Kidney epithelial cell (primary cell): ENCODE data around the gene SPTLC1. TPM values are rescaled to one million over a fixed set of nuclear protein-coding genes. Genes with fewer than 3 reads are reported as not detected.

Experiments
- DNase-seq: peaks from one replicate; pipeline ENCODE4 v3.0.0-alpha.2; 2010; ENCODE audit warnings: low read depth
- H3K27me3 ChIP-seq: 2 replicates; pipeline ENCODE4 v1.6.0; 2011; ENCODE audit warnings: low read length; ENCODE audit not compliant: control insufficient read depth, insufficient read depth
- H3K36me3 ChIP-seq: 2 replicates; pipeline ENCODE4 v1.5.1; 2011; ENCODE audit warnings: low read length; ENCODE audit not compliant: control insufficient read depth, insufficient read depth
- H3K4me3 ChIP-seq: 2 replicates; pipeline ENCODE4 v1.5.1; 2011; ENCODE audit warnings: low read depth, mild to moderate bottlenecking, control low read depth, low read length
- total RNA-seq: library from RNA; depleted of rRNA; stranded (reverse); fragments of >200 nt; gene quantifications from 2 replicates; pipeline ENCODE4 v1.2.3, GENCODE V29; 2015
- TF ChIP-seq, protein P1 (sequence below): IDR thresholded peaks from 2 replicates; pipeline ENCODE4 v1.5.1; 2011; ENCODE audit warnings: mild to moderate bottlenecking, moderate library complexity, low read length, control low read depth, inconsistent platforms; ENCODE audit not compliant: insufficient read depth, poor library complexity, severe bottlenecking

SPTLC1 gene
- total RNA-seq, 1 donor from 2014 or later = 103 TPM

DNA sequence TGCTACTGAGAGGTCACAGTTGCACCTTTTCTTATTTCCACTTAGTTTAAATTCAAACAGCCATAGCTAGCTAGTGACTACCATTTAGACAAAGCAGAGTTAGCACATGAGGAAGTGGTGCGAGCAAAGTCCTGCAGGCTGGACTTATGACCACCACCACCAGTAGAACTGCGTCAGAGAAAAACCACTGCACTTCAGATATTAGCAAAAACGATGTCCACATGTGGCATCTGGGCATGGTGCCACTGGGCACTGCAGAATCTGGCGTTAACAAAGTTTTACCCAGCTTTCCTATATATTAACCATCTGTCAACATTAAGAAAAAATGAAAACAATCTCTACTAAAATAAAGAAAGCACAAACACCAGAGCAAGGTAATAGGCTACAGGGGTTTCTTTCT is 80.1 kb downstream of the SPTLC1 start:
- Histone ChIP-seq H3K4me3 (no peak overlapping the region), H3K27me3 (no peaks in the 10 kb centered on the region), H3K36me3 (no peaks in the 10 kb centered on the region)
- TF ChIP-seq, protein P1, sequence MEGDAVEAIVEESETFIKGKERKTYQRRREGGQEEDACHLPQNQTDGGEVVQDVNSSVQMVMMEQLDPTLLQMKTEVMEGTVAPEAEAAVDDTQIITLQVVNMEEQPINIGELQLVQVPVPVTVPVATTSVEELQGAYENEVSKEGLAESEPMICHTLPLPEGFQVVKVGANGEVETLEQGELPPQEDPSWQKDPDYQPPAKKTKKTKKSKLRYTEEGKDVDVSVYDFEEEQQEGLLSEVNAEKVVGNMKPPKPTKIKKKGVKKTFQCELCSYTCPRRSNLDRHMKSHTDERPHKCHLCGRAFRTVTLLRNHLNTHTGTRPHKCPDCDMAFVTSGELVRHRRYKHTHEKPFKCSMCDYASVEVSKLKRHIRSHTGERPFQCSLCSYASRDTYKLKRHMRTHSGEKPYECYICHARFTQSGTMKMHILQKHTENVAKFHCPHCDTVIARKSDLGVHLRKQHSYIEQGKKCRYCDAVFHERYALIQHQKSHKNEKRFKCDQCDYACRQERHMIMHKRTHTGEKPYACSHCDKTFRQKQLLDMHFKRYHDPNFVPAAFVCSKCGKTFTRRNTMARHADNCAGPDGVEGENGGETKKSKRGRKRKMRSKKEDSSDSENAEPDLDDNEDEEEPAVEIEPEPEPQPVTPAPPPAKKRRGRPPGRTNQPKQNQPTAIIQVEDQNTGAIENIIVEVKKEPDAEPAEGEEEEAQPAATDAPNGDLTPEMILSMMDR = no peak
- no peak for DNase-seq

DNA sequence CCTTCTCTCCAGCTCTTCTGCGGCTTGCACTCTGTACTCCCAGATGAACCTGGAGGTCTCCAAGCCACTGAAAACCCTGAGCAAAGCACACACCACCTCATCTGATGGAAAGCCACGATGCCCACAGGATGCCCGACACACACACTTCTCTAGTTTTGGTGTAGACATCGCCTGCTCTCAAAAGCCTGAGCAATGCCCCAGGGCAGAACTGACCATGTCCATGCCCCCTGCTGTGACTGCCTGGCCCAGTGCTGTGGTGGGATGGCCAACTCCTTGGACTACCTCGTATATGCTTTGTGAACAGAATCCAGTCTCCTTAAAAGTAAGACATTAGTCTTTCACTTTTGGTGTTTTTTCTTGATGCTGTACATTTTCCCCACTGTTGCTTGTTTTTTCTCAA is 81.2 kb downstream of the SPTLC1 start:
- Histone ChIP-seq H3K27me3 (no peaks in the 10 kb centered on the region), H3K36me3 (no peaks in the 10 kb centered on the region), H3K4me3 (no peak overlapping the region)
- TF ChIP-seq, protein P1 = no peak
- DNase-seq = no peak

DNA sequence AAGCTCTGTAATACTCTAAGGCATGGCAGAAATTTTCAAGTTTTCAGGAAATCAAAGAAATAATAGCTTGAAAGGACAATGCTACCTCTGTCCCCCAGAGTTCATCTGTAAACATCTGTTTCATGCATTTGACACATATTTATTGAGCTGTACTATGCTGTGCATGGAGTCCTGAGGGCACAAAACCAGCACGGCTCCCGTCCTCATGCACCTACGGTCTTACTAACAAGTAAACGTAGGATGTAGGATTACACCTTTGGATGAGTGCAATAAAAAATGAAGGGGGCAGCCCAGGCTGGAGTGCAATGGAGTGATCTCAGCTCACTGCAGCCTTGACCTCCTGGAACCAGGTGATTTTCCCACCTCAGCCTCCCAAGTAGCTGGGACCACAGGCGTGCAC is 81.9 kb downstream of the SPTLC1 start:
- TF ChIP-seq, protein P1 = no peak
- Histone ChIP-seq H3K4me3 (no peak overlapping the region), H3K27me3 (no peaks in the 10 kb centered on the region), H3K36me3 (no peaks in the 10 kb centered on the region)
- DNase-seq = no peak

DNA sequence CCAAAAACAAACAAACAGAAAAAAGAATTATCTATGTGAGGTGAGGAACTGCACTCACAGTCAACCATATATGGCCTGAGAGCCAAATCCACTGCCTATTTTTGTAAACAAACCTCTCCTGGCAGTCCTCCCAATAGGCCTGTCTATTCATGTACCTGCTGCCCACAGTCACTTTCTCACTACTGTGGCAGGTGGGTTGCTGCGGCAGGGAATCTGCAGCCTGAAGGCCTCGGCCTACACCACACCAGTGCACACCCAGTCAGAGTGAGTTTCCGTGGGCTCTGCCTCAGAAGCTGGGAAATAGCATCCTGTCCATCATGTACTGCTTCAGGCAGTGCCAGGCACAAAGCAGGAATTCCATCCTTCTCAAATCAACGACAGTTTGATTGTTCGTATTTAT is 82.3 kb downstream of the SPTLC1 start:
- TF ChIP-seq, protein P1 = no peak
- DNase-seq = no peak
- no peaks in the 10 kb centered on the region for H3K36me3 ChIP-seq

DNA sequence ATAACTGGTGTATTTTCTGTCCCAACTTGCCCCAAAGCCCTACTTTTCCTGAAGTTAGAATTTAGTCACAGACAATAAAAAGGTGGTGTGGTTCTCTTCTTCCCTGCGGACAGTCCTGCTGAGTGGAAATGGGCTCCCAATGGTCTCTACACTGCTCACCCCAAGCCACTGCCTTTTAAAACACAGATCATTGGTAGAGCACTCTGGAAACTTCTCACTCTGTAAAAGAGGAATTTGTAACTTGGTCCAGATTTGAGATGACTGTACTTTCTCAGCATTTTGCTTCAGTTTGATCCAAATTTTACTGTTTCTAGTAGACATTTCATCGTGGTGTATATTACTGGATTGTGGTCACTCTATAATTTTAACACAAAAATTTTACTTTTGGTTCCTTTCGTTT is 84.8 kb downstream of the SPTLC1 start:
- no peak for DNase-seq
- no peaks in the 10 kb centered on the region for H3K36me3 ChIP-seq
- TF ChIP-seq, protein P1 = no peak
- H3K4me3 ChIP-seq = no peak overlapping the region
- H3K27me3 ChIP-seq = no peaks in the 10 kb centered on the region

More for the DNA sequence above, 82.3 kb downstream of the SPTLC1 start:
- Histone ChIP-seq H3K4me3 (no peak overlapping the region), H3K27me3 (no peaks in the 10 kb centered on the region)

DNA sequence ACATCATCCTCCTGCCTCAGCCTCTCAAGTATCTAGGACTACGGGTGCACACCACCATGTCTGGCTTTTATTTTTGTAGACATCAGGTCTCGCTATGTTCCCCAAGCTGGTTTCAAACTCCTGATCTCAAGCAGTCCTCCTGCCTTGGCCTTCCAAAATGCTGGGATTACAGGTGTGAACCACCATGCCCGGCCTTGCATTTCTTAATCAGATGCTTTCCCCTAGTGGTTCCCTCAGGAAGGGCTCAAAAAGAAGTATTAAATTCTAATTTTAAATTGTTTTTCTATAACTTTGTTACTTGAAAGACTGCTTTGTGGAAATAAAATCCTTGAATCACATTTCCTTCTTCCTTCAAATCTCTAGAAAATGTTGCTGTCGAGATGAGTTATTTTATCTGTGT is 85.7 kb downstream of the SPTLC1 start:
- Histone ChIP-seq H3K4me3 (no peak overlapping the region), H3K36me3 (no peaks in the 10 kb centered on the region), H3K27me3 (no peaks in the 10 kb centered on the region)
- DNase-seq = no peak
- TF ChIP-seq, protein P1 = peak; percentile 17
